ENCODE measurements around the gene CHCHD3.
"Not testable (repeated sequence)": the region's sequence is repeated elsewhere in the genome, so short reads cannot be mapped to it uniquely, and the experiment has no call there.

Gene CHCHD3

GRCh38 chr7:133044722-133045473 lies 37.0 kb downstream of the CHCHD3 start:
- Mint-ChIP-seq H3K4me3 (no peak overlapping the region), H3K9me3 (no peaks in the 10 kb centered on the region), H3K27me3 (no peaks in the 10 kb centered on the region), H3K27ac (no peak overlapping the region), H3K36me3 (peaks cover 6% of the 10 kb centered on the region), H3K4me1 (no peaks in the 10 kb centered on the region)
- CTCF ChIA-PET: no interaction called here
- DNase-seq: no peak

- H3K9me3 Mint-ChIP-seq: no peaks in the 10 kb centered on the region
- H3K4me3 Mint-ChIP-seq: no peak overlapping the region
- CTCF ChIA-PET: no interaction called here
These were observed 41.2 kb downstream of the CHCHD3 start for GRCh38 chr7:133040674-133041073.

GRCh38 chr7:133040178-133040577 lies 41.7 kb downstream of the CHCHD3 start:
- no peak overlapping the region for H3K27ac Mint-ChIP-seq

More at GRCh38 chr7:133040674-133041073, 41.2 kb downstream of the CHCHD3 start:
- no peaks in the 10 kb centered on the region for H3K27me3 Mint-ChIP-seq
- DNase-seq: no peak
- H3K4me1 Mint-ChIP-seq: no peaks in the 10 kb centered on the region
- peaks cover under 1% of the 10 kb centered on the region for H3K36me3 Mint-ChIP-seq
- no peak overlapping the region for H3K27ac Mint-ChIP-seq

GRCh38 chr7:133039614-133040013 lies 42.3 kb downstream of the CHCHD3 start:
- no peaks in the 10 kb centered on the region for H3K9me3 Mint-ChIP-seq
- H3K4me1 Mint-ChIP-seq: no peaks in the 10 kb centered on the region
- CTCF ChIA-PET: no interaction called here
- no peak for DNase-seq
- peaks cover 5% of the 10 kb centered on the region for H3K36me3 Mint-ChIP-seq
- no peak overlapping the region for H3K27ac Mint-ChIP-seq
- no peaks in the 10 kb centered on the region for H3K27me3 Mint-ChIP-seq
- H3K4me3 Mint-ChIP-seq: no peak overlapping the region

More at GRCh38 chr7:133040178-133040577, 41.7 kb downstream of the CHCHD3 start:
- Mint-ChIP-seq H3K36me3 (peaks cover 4% of the 10 kb centered on the region), H3K9me3 (no peaks in the 10 kb centered on the region), H3K4me3 (no peak overlapping the region), H3K27me3 (no peaks in the 10 kb centered on the region), H3K4me1 (no peaks in the 10 kb centered on the region)
- DNase-seq: no peak
- CTCF ChIA-PET: no interaction called here

- DNase-seq: no peak
- H3K9me3 Mint-ChIP-seq: no peaks in the 10 kb centered on the region
- no peak overlapping the region for H3K4me3 Mint-ChIP-seq
- H3K36me3 Mint-ChIP-seq: peaks cover 5% of the 10 kb centered on the region
- no peaks in the 10 kb centered on the region for H3K4me1 Mint-ChIP-seq
- H3K27me3 Mint-ChIP-seq: no peaks in the 10 kb centered on the region
- H3K27ac Mint-ChIP-seq: no peak overlapping the region
- CTCF ChIA-PET: no interaction called here
These were observed 45.6 kb downstream of the CHCHD3 start for GRCh38 chr7:133036289-133036688.

- H3K27ac Mint-ChIP-seq, H3K27me3 Mint-ChIP-seq, DNase-seq, H3K9me3 Mint-ChIP-seq, CTCF ChIA-PET, H3K4me1 Mint-ChIP-seq, H3K36me3 Mint-ChIP-seq, H3K4me3 Mint-ChIP-seq: not testable (repeated sequence)
These were observed 46.6 kb downstream of the CHCHD3 start for GRCh38 chr7:133035240-133035639.

GRCh38 chr7:133030346-133030745 lies 51.5 kb downstream of the CHCHD3 start:
- Mint-ChIP-seq H3K4me3 (no peak overlapping the region), H3K36me3 (peaks cover 3% of the 10 kb centered on the region), H3K4me1 (peaks cover 8% of the 10 kb centered on the region), H3K27ac (no peak overlapping the region), H3K9me3 (peaks cover 2% of the 10 kb centered on the region), H3K27me3 (no peaks in the 10 kb centered on the region)
- no peak for DNase-seq
- CTCF ChIA-PET: no interaction called here

GRCh38 chr7:133029463-133029862 lies 52.4 kb downstream of the CHCHD3 start:
- peaks cover 8% of the 10 kb centered on the region for H3K4me1 Mint-ChIP-seq

GRCh38 chr7:133027397-133027796 lies 54.5 kb downstream of the CHCHD3 start:
- no peak for DNase-seq
- Mint-ChIP-seq H3K4me3 (no peak overlapping the region), H3K9me3 (peaks cover 2% of the 10 kb centered on the region), H3K27ac (no peak overlapping the region), H3K27me3 (no peaks in the 10 kb centered on the region), H3K36me3 (peaks cover 6% of the 10 kb centered on the region), H3K4me1 (peaks cover 8% of the 10 kb centered on the region)
- CTCF ChIA-PET: no interaction called here

More at GRCh38 chr7:133029463-133029862, 52.4 kb downstream of the CHCHD3 start:
- CTCF ChIA-PET: no interaction called here
- DNase-seq: no peak
- Mint-ChIP-seq H3K36me3 (peaks cover 2% of the 10 kb centered on the region), H3K27ac (no peak overlapping the region), H3K27me3 (no peaks in the 10 kb centered on the region), H3K9me3 (peaks cover 2% of the 10 kb centered on the region), H3K4me3 (no peak overlapping the region)

GRCh38 chr7:133026210-133026859 lies 55.6 kb downstream of the CHCHD3 start:
- Mint-ChIP-seq H3K9me3 (peaks cover 2% of the 10 kb centered on the region), H3K27me3 (no peaks in the 10 kb centered on the region), H3K27ac (no peak overlapping the region), H3K4me3 (no peak overlapping the region), H3K4me1 (peaks cover 8% of the 10 kb centered on the region), H3K36me3 (peaks cover 8% of the 10 kb centered on the region)
- no peak for DNase-seq
- CTCF ChIA-PET: no interaction called here

- Mint-ChIP-seq H3K27me3 (no peaks in the 10 kb centered on the region), H3K4me3 (no peak overlapping the region), H3K36me3 (peaks cover 14% of the 10 kb centered on the region), H3K27ac (no peak overlapping the region), H3K4me1 (peaks cover 8% of the 10 kb centered on the region), H3K9me3 (peaks cover 2% of the 10 kb centered on the region)
- CTCF ChIA-PET: no interaction called here
- DNase-seq: no peak
These were observed 56.8 kb downstream of the CHCHD3 start for GRCh38 chr7:133025056-133025455.

- peaks cover 4% of the 10 kb centered on the region for H3K4me1 Mint-ChIP-seq
- peaks cover 2% of the 10 kb centered on the region for H3K9me3 Mint-ChIP-seq
- CTCF ChIA-PET: no interaction called here
- H3K36me3 Mint-ChIP-seq: peaks cover 14% of the 10 kb centered on the region
- H3K27ac Mint-ChIP-seq: no peak overlapping the region
- no peak for DNase-seq
- H3K4me3 Mint-ChIP-seq: no peak overlapping the region
- no peaks in the 10 kb centered on the region for H3K27me3 Mint-ChIP-seq
These were observed 57.3 kb downstream of the CHCHD3 start for GRCh38 chr7:133024596-133024995.

GRCh38 chr7:133023370-133024071 lies 58.4 kb downstream of the CHCHD3 start:
- Mint-ChIP-seq H3K27ac (no peak overlapping the region), H3K4me1 (no peaks in the 10 kb centered on the region), H3K4me3 (no peak overlapping the region), H3K36me3 (peaks cover 14% of the 10 kb centered on the region), H3K27me3 (no peaks in the 10 kb centered on the region), H3K9me3 (peaks cover 2% of the 10 kb centered on the region)
- no peak for DNase-seq
- CTCF ChIA-PET: no interaction called here

- Mint-ChIP-seq H3K36me3 (peaks cover 14% of the 10 kb centered on the region), H3K9me3 (peaks cover 2% of the 10 kb centered on the region), H3K27ac (no peak overlapping the region), H3K4me1 (no peaks in the 10 kb centered on the region), H3K27me3 (no peaks in the 10 kb centered on the region), H3K4me3 (no peak overlapping the region)
- DNase-seq: no peak
- CTCF ChIA-PET: interaction anchor here (0.6 kb wide), 1 partner anchor 1188 kb away, joined by 3 read pairs; no protein-coding TSS in a partner anchor
These were observed 59.2 kb downstream of the CHCHD3 start for GRCh38 chr7:133022661-133023060.

GRCh38 chr7:133021196-133021595 lies 60.7 kb downstream of the CHCHD3 start:
- H3K36me3 Mint-ChIP-seq: peaks cover 14% of the 10 kb centered on the region
- H3K27me3 Mint-ChIP-seq: no peaks in the 10 kb centered on the region
- no peak overlapping the region for H3K4me3 Mint-ChIP-seq
- CTCF ChIA-PET: no interaction called here
- no peak for DNase-seq
- no peak overlapping the region for H3K27ac Mint-ChIP-seq
- H3K9me3 Mint-ChIP-seq: no peaks in the 10 kb centered on the region
- H3K4me1 Mint-ChIP-seq: no peaks in the 10 kb centered on the region
